Caco-2 (cell line): Measurements from ENCODE around the gene HSDL1. TPM values are rescaled to one million over a fixed set of nuclear protein-coding genes. Genes with fewer than 3 reads are reported as not detected.
A peak's percentile ranks its signal among the peaks of the same experiment; 100 is the strongest.

Experiments
- BruUV-seq: library from RNA; stranded (reverse); fragments of 400-500 nt; replicated peaks from 2 replicates; lab custom pipeline; 2021; lab: Mats Ljungman, UMichigan
- CTCF ChIA-PET: fragments of 300-600 bp; sonication (Branson Sonifier 250); formaldehyde crosslinking; loops from one replicate; lab custom pipeline; 2022; ENCODE audit warnings: antibody characterized with exemption; lab: Charles Lee
- POLR2A ChIA-PET: fragments of 300-600 bp; sonication (Branson Sonifier 250); formaldehyde crosslinking; loops from one replicate; lab custom pipeline; 2022; ENCODE audit warnings: antibody characterized with exemption; lab: Charles Lee
- DNase-seq, 2 experiments: peaks; one replicate each; pipeline versions ENCODE4 v3.0.0 to v3.0.0-alpha.2; 2020 to 2022
- H3K27me3 ChIP-seq: replicated peaks from 2 replicates; pipeline ENCODE4 v1.6.0; 2011; ENCODE audit warnings: low read length; ENCODE audit not compliant: control insufficient read depth, insufficient read depth
- H3K36me3 ChIP-seq: 2 replicates; pipeline ENCODE4 v1.5.1; 2011; ENCODE audit warnings: low read length; ENCODE audit not compliant: control insufficient read depth, insufficient read depth
- H3K4me1 ChIP-seq: fragments of 250-450 bp; sonication (Bioruptor Pico); 2 replicates; pipeline ENCODE4 v1.5.1; 2020; ENCODE audit warnings: mild to moderate bottlenecking
- H3K4me3 ChIP-seq: 2 replicates; pipeline ENCODE4 v1.5.1; 2011; ENCODE audit warnings: low read depth, mild to moderate bottlenecking, control low read depth, low read length
- H3K9me3 ChIP-seq: fragments of 250-450 bp; sonication (Bioruptor Pico); 2 replicates; pipeline ENCODE4 v1.5.1; 2020; ENCODE audit warnings: mild to moderate bottlenecking, moderate library complexity
- H3K27ac Mint-ChIP-seq: one replicate; pipeline ENCODE4 v1.8.0; 2022; ENCODE audit warnings: mixed read lengths; ENCODE audit not compliant: unreplicated experiment
- H3K27me3 Mint-ChIP-seq: one replicate; pipeline ENCODE4 v1.8.0; 2022; ENCODE audit warnings: mixed read lengths; ENCODE audit not compliant: insufficient read depth, unreplicated experiment
- H3K36me3 Mint-ChIP-seq: one replicate; pipeline ENCODE4 v1.8.0; 2022; ENCODE audit warnings: mild to moderate bottlenecking, mixed read lengths; ENCODE audit not compliant: insufficient read depth, unreplicated experiment
- H3K4me1 Mint-ChIP-seq: one replicate; pipeline ENCODE4 v1.8.0; 2022; ENCODE audit warnings: low read depth, mixed read lengths; ENCODE audit not compliant: unreplicated experiment
- H3K4me3 Mint-ChIP-seq: one replicate; pipeline ENCODE4 v1.8.0; 2022; ENCODE audit warnings: mild to moderate bottlenecking, moderate library complexity, mixed read lengths; ENCODE audit not compliant: unreplicated experiment
- H3K9me3 Mint-ChIP-seq: one replicate; pipeline ENCODE4 v1.8.0; 2022; ENCODE audit warnings: mixed read lengths; ENCODE audit not compliant: unreplicated experiment
- CTCF ChIP-seq, 2 experiments: fragments of 200-600 bp in 1 of 2; IDR thresholded peaks; 1 replicate in 1 of 2; 2 replicates in 1 of 2; pipeline versions ENCODE4 v1.5.1 to v1.8.0; 2011 to 2022; ENCODE audit warnings: antibody characterized with exemption in 1 of 2, control low read depth in 1 of 2, inconsistent platforms in 1 of 2, low read depth in 1 of 2, low read length in 1 of 2, mild to moderate bottlenecking in 1 of 2, moderate library complexity in 1 of 2; ENCODE audit not compliant: insufficient read depth in 1 of 2, severe bottlenecking in 1 of 2, unreplicated experiment in 1 of 2
- intact Hi-C: fragments of 100-400 bp; cut with micrococcal nuclease; formaldehyde crosslinking; loops from one replicate; pipeline ENCODE4 v1.10.0; 2022; ENCODE audit not compliant: unreplicated experiment
- total RNA-seq: library from RNA; stranded (reverse); gene quantifications from 2 replicates; pipeline ENCODE4 v1.2.3, GENCODE V29; 2022

The HSDL1 gene
- total RNA-seq, 1 experiment from 2014 or later: 23.7 TPM

GRCh38 chr16:84139628-84140258 is 5.2 kb downstream of the HSDL1 start:
- BruUV-seq: no TSS peak
- no peak overlapping the region for H3K4me3 Mint-ChIP-seq
- no peak for TF ChIP-seq CTCF (IDR thresholded peaks at IDR 0.05; ENCODE audit: insufficient read depth in 1 of 2, low read depth in 1 of 2, low read length in 1 of 2, severe bottlenecking in 1 of 2, unreplicated experiment in 1 of 2)
- H3K27me3 Mint-ChIP-seq: no peaks in the 10 kb centered on the region
- peaks cover 24% of the 10 kb centered on the region for H3K4me1 Mint-ChIP-seq
- Histone ChIP-seq H3K4me3 (no peak overlapping the region), H3K4me1 (no peaks in the 10 kb centered on the region), H3K27me3 (no peaks in the 10 kb centered on the region), H3K36me3 (no peaks in the 10 kb centered on the region), H3K9me3 (no peaks in the 10 kb centered on the region)
- no peaks in the 10 kb centered on the region for H3K9me3 Mint-ChIP-seq
- ChIA-PET POLR2A (no interaction called here), CTCF (interaction anchor here (0.5 to 1.0 kb wide), 2 partner anchors 14 to 27 kb away, joined by 3 to 6 read pairs; no protein-coding TSS in a partner anchor)
- intact Hi-C loops: no loop called here
- H3K36me3 Mint-ChIP-seq: peaks cover 9% of the 10 kb centered on the region
- H3K27ac Mint-ChIP-seq: no peak overlapping the region
- no peak for DNase-seq

DNA sequence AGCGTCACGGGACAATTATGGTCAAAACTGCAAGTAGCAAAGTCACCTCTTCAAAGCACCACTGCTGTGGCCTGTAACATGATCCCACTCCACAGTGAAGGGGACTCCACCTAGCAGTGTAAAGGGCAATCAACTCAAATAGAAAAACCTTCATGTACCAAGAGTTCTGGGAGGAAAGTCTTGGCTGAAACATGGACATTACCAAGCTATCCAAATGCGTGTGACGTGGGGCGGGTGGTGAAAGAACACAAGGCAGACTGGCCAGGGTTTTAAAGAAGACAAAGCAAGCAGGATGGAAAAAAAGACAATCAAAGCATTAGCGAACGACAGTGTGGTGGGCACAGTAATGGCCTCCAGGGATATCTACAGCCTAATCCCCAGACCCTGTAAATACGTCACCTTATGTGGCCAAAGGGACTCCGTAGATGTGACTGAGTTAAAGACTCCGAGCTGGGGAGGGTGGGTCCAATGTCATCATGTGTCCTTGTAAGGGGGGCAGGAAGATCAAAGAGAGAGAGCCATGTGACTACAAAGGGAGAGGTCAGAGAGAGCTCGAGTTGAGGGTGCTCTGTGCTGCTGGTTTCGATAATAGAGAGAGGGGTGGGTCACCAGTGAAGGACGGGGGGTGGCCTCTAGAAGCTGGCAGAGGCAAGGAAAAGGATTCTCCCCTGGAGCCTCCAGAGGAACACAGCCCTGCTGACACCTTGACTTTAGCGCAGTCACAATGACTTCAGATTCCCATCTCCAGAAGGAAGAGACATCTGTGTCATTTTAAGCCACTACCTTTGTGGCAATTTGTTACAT is 6.0 kb downstream of the HSDL1 start:
- no peak for TF ChIP-seq CTCF (IDR thresholded peaks at IDR 0.05; ENCODE audit: insufficient read depth in 1 of 2, low read depth in 1 of 2, low read length in 1 of 2, severe bottlenecking in 1 of 2, unreplicated experiment in 1 of 2)
- no peaks in the 10 kb centered on the region for H3K9me3 ChIP-seq
- POLR2A ChIA-PET: no interaction called here
- BruUV-seq: no TSS peak
- no peaks in the 10 kb centered on the region for H3K4me1 ChIP-seq
- no peaks in the 10 kb centered on the region for H3K36me3 ChIP-seq
- no peak overlapping the region for H3K4me3 Mint-ChIP-seq
- no peaks in the 10 kb centered on the region for H3K27me3 Mint-ChIP-seq
- DNase-seq: no peak
- peaks cover 21% of the 10 kb centered on the region for H3K4me1 Mint-ChIP-seq
- CTCF ChIA-PET: interaction anchor here (0.5 to 1.0 kb wide), 2 partner anchors 15 to 28 kb away, joined by 3 to 6 read pairs; no protein-coding TSS in a partner anchor
- peaks cover 2% of the 10 kb centered on the region for H3K36me3 Mint-ChIP-seq
- intact Hi-C loops: no loop called here
- no peak overlapping the region for H3K4me3 ChIP-seq
- H3K27me3 ChIP-seq: no peaks in the 10 kb centered on the region
- no peaks in the 10 kb centered on the region for H3K9me3 Mint-ChIP-seq
- peak overlapping the region; percentile 6 for H3K27ac Mint-ChIP-seq

DNA sequence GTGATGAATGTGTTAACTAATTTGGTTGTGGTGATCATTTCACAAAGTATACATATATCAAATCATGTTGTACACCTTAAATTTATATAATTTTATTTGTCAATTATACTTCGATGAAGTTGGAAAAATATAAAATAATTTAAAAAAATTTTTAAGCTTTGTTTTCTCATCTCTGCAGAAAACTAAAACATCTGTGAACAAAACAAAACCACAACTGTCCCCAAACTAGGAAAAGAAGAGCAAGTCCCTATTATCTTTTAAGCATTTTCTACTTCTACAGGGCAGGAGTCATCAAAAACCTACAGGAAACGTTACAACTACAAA is 6.5 kb downstream of the HSDL1 start:
- DNase-seq: no peak
- POLR2A ChIA-PET: no interaction called here
- H3K36me3 ChIP-seq: no peaks in the 10 kb centered on the region
- CTCF ChIA-PET: no interaction called here
- H3K4me3 Mint-ChIP-seq: no peak overlapping the region
- H3K4me1 Mint-ChIP-seq: peaks cover 18% of the 10 kb centered on the region
- no peaks in the 10 kb centered on the region for H3K4me1 ChIP-seq
- H3K27me3 Mint-ChIP-seq: no peaks in the 10 kb centered on the region
- no peaks in the 10 kb centered on the region for H3K27me3 ChIP-seq
- no peaks in the 10 kb centered on the region for H3K9me3 Mint-ChIP-seq
- no TSS peak for BruUV-seq
- H3K9me3 ChIP-seq: no peaks in the 10 kb centered on the region
- no peak overlapping the region for H3K27ac Mint-ChIP-seq
- no peak for TF ChIP-seq CTCF (IDR thresholded peaks at IDR 0.05; ENCODE audit: insufficient read depth in 1 of 2, low read depth in 1 of 2, low read length in 1 of 2, severe bottlenecking in 1 of 2, unreplicated experiment in 1 of 2)
- no peaks in the 10 kb centered on the region for H3K36me3 Mint-ChIP-seq
- intact Hi-C loops: no loop called here
- H3K4me3 ChIP-seq: no peak overlapping the region
